Panc1 (cell line): ENCODE results near the gene WDR59. TPM values are rescaled to one million over a fixed set of nuclear protein-coding genes. Genes with fewer than 3 reads are reported as not detected.

ENCODE experiments used
- ATAC-seq: fragments of 200-7000 bp; cut with Tn5 transposase; 2 replicates; pipeline ENCODE4 v1.9.1; 2020; ENCODE audit warnings: mild to moderate bottlenecking, moderate library complexity
- BruUV-seq: library from RNA; stranded (reverse); fragments of 400-500 nt; replicated peaks from 2 replicates; lab custom pipeline; 2021; lab: Mats Ljungman, UMichigan
- CTCF ChIA-PET: fragments of 300-600 bp; sonication (Branson Sonifier 250); formaldehyde crosslinking; loops from one replicate; lab custom pipeline; 2022; ENCODE audit warnings: antibody characterized with exemption; lab: Charles Lee
- POLR2A ChIA-PET: fragments of 300-600 bp; sonication (Branson Sonifier 250); formaldehyde crosslinking; loops from one replicate; lab custom pipeline; 2022; ENCODE audit warnings: antibody characterized with exemption; lab: Charles Lee
- DNase-seq: peaks from one replicate; pipeline ENCODE4 v3.0.0-alpha.2; 2010; ENCODE audit warnings: low read depth, low spot score
- H3K27ac ChIP-seq: 2 replicates; pipeline ENCODE4 v1.5.1; 2011; ENCODE audit warnings: mild to moderate bottlenecking, low read length, inconsistent platforms
- H3K27me3 ChIP-seq: fragments of 200-500 bp; sonication (Bioruptor generic); 2 replicates; pipeline ENCODE4 v1.6.0; 2014; ENCODE audit warnings: low read length, inconsistent platforms; ENCODE audit not compliant: control insufficient read depth, insufficient read depth
- H3K36me3 ChIP-seq: fragments of 200-500 bp; sonication (Bioruptor generic); 2 replicates; pipeline ENCODE4 v1.5.1; 2014; ENCODE audit warnings: inconsistent platforms, mild to moderate bottlenecking, low read length, moderate library complexity; ENCODE audit not compliant: control insufficient read depth, insufficient read depth
- H3K4me1 ChIP-seq: 2 replicates; pipeline ENCODE4 v1.5.1; 2011; ENCODE audit warnings: inconsistent platforms, mild to moderate bottlenecking, low read length, moderate library complexity; ENCODE audit not compliant: control insufficient read depth, insufficient read depth
- H3K4me3 ChIP-seq, 2 experiments: 2 replicates each; pipeline ENCODE4 v1.5.1; 2011 to 2012; ENCODE audit warnings: low read depth in 2 of 2, low read length in 2 of 2, mild to moderate bottlenecking in 2 of 2, inconsistent platforms in 1 of 2, moderate library complexity in 1 of 2
- H3K9me3 ChIP-seq: fragments of 200-500 bp; sonication (Bioruptor generic); 2 replicates; pipeline ENCODE4 v1.5.1; 2014; ENCODE audit warnings: low read depth, mild to moderate bottlenecking, inconsistent platforms, low read length, moderate library complexity; ENCODE audit not compliant: control insufficient read depth, insufficient read depth
- CTCF ChIP-seq: fragments of 450-650 bp; IDR thresholded peaks from 2 replicates; pipeline ENCODE4 v1.5.1; 2017; ENCODE audit warnings: mild to moderate bottlenecking
- POLR2AphosphoS5 ChIP-seq: IDR thresholded peaks from 2 replicates; pipeline ENCODE4 v1.6.1; 2012; ENCODE audit warnings: mild to moderate bottlenecking, low read depth, low read length, moderate library complexity
- REST ChIP-seq, 2 experiments: IDR thresholded peaks; 2 replicates each; pipeline ENCODE4 v1.6.1; 2011 to 2012; ENCODE audit warnings: low read depth in 2 of 2, control low read depth in 1 of 2, low read length in 1 of 2, mild to moderate bottlenecking in 1 of 2, moderate library complexity in 1 of 2; ENCODE audit not compliant: insufficient read depth in 1 of 2
- SIN3A ChIP-seq: IDR thresholded peaks from 2 replicates; pipeline ENCODE4 v1.6.1; 2012; ENCODE audit warnings: low read depth, mild to moderate bottlenecking, low read length, moderate library complexity, borderline replicate concordance; ENCODE audit not compliant: insufficient read depth
- TCF7L2 ChIP-seq: IDR thresholded peaks from 2 replicates; pipeline ENCODE4 v1.6.1; 2011; ENCODE audit warnings: mild to moderate bottlenecking, low read depth, low read length, inconsistent platforms
- in situ Hi-C: cut with HindIII; loops from 2 replicates; pipeline ENCODE4 v1.10.0; 2016; ENCODE audit warnings: low sequenced_read_pairs, low pct_unique_long_range_greater_than_20kb
- intact Hi-C: fragments of 100-400 bp; cut with micrococcal nuclease; formaldehyde crosslinking; loops from one replicate; pipeline ENCODE4 v1.10.0; 2022; ENCODE audit not compliant: unreplicated experiment
- total RNA-seq: library from RNA; stranded (reverse); gene quantifications from one replicate; pipeline ENCODE4 v1.2.1, GENCODE V29; 2021; ENCODE audit not compliant: unreplicated experiment

The WDR59 gene
- total RNA-seq, 1 experiment from 2014 or later = 58.7 TPM

GRCh38 chr16:74868501-74868900 is 116.4 kb downstream of the WDR59 start:
- no peaks in the 10 kb centered on the region for H3K36me3 ChIP-seq
- ChIA-PET CTCF (no interaction called here), POLR2A (no interaction called here)
- no peak for DNase-seq
- no peaks in the 10 kb centered on the region for H3K27me3 ChIP-seq
- H3K27ac ChIP-seq = no peak overlapping the region
- intact Hi-C loops = no loop called here
- TF ChIP-seq POLR2AphosphoS5 (no peak), TCF7L2 (no peak), REST (IDR thresholded peaks at IDR 0.05; ENCODE audit: insufficient read depth in 1 of 2, low read depth in 2 of 2, low read length in 1 of 2) (no peak), CTCF (no peak), SIN3A (no peak)
- peak; percentile 45; the same call in 1 of the 2 replicates for ATAC-seq
- H3K9me3 ChIP-seq = no peaks in the 10 kb centered on the region
- no TSS peak for BruUV-seq
- no peaks in the 10 kb centered on the region for H3K4me1 ChIP-seq
- H3K4me3 ChIP-seq = no peak overlapping the region
- in situ Hi-C loops = no loop called here

GRCh38 chr16:74868035-74868434 is 116.9 kb downstream of the WDR59 start:
- no peak for DNase-seq
- Histone ChIP-seq H3K27ac (no peak overlapping the region), H3K36me3 (no peaks in the 10 kb centered on the region), H3K4me1 (no peaks in the 10 kb centered on the region), H3K4me3 (no peak overlapping the region), H3K27me3 (no peaks in the 10 kb centered on the region), H3K9me3 (no peaks in the 10 kb centered on the region)
- no peak for ATAC-seq
- intact Hi-C loops (no loop called here), in situ Hi-C loops (no loop called here)
- no TSS peak for BruUV-seq
- TF ChIP-seq SIN3A (no peak), CTCF (no peak), POLR2AphosphoS5 (no peak), TCF7L2 (no peak), REST (IDR thresholded peaks at IDR 0.05; ENCODE audit: insufficient read depth in 1 of 2, low read depth in 2 of 2, low read length in 1 of 2) (no peak)
- ChIA-PET CTCF (no interaction called here), POLR2A (no interaction called here)
